ENCODE measurements around the gene CDH4.

DNA sequence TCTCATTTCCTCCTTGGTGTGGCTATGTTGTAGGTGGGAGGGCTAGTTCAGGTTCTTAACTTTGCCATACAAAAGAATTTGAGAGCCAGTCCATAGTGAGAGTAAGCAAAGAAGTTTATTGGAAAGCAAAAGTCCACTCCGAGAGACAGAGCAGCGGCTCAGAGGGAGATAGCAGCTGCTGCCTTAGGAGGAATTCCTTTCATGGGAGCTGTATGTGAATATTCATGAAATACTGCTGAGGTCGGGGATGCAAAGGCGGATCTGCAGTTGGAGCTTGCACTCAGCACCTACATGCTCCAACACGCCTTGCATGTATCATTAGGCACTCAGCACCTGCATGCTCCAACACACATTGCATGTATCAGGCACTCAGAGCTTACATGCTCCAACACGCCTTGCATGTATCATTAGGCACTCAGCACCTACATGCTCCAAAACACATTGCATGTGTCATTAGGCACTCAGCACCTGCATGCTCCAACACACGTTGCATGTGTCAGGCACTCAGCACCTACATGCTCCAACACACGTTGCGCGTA, 54.9 kb downstream of the CDH4 start:
- TF ChIP-seq, protein P1, sequence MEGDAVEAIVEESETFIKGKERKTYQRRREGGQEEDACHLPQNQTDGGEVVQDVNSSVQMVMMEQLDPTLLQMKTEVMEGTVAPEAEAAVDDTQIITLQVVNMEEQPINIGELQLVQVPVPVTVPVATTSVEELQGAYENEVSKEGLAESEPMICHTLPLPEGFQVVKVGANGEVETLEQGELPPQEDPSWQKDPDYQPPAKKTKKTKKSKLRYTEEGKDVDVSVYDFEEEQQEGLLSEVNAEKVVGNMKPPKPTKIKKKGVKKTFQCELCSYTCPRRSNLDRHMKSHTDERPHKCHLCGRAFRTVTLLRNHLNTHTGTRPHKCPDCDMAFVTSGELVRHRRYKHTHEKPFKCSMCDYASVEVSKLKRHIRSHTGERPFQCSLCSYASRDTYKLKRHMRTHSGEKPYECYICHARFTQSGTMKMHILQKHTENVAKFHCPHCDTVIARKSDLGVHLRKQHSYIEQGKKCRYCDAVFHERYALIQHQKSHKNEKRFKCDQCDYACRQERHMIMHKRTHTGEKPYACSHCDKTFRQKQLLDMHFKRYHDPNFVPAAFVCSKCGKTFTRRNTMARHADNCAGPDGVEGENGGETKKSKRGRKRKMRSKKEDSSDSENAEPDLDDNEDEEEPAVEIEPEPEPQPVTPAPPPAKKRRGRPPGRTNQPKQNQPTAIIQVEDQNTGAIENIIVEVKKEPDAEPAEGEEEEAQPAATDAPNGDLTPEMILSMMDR (conservative IDR thresholded peaks at IDR 0.05; ENCODE audit: low read depth, low read length) = no peak
- TF ChIP-seq MXI1 (IDR thresholded peaks at IDR 0.05; ENCODE audit: borderline replicate concordance, low read depth, low read length) (no peak), POLR2A (IDR thresholded peaks at IDR 0.05; ENCODE audit: low read depth, low read length) (no peak)

Data from IMR-90 (cell line).